Type B pancreatic cell (in vitro differentiated cells): ENCODE measurements around the gene FMN1. TPM values are rescaled to one million over a fixed set of nuclear protein-coding genes. Genes with fewer than 3 reads are reported as not detected.

Experiments used
- DNase-seq: peaks from one replicate; pipeline ENCODE4 v3.0.0; 2021; ENCODE audit warnings: mixed read lengths; ENCODE audit not compliant: unreplicated experiment; ENCODE audit errors: extremely low spot score
- H3K27ac Mint-ChIP-seq: 2 replicates; pipeline ENCODE4 v1.8.0; 2021; ENCODE audit warnings: mild to moderate bottlenecking, mixed read lengths
- H3K27me3 Mint-ChIP-seq: 2 replicates; pipeline ENCODE4 v1.8.0; 2021; ENCODE audit warnings: mixed read lengths
- H3K36me3 Mint-ChIP-seq: 2 replicates; pipeline ENCODE4 v1.8.0; 2021; ENCODE audit warnings: mixed read lengths
- H3K4me1 Mint-ChIP-seq: one replicate; pipeline ENCODE4 v1.8.0; 2021; ENCODE audit warnings: mixed read lengths; ENCODE audit not compliant: unreplicated experiment
- H3K4me3 Mint-ChIP-seq: 2 replicates; pipeline ENCODE4 v1.8.0; 2021; ENCODE audit warnings: mild to moderate bottlenecking, mixed read lengths
- H3K9me3 Mint-ChIP-seq: 2 replicates; pipeline ENCODE4 v1.8.0; 2021; ENCODE audit warnings: mixed read lengths
- total RNA-seq: library from RNA; stranded (reverse); gene quantifications from 2 replicates; pipeline ENCODE4 v1.2.1, GENCODE V29; 2021; ENCODE audit warnings: low replicate concordance
- TF ChIP-seq, protein P1 (sequence below): fragments of 200-600 bp; sonication (generic); conservative IDR thresholded peaks from 2 replicates; pipeline ENCODE4 v1.5.0; 2021; ENCODE audit warnings: antibody characterized with exemption, mild to moderate bottlenecking

Gene FMN1
- total RNA-seq, 1 donor from 2014 or later, result 22.1 TPM

DNA sequence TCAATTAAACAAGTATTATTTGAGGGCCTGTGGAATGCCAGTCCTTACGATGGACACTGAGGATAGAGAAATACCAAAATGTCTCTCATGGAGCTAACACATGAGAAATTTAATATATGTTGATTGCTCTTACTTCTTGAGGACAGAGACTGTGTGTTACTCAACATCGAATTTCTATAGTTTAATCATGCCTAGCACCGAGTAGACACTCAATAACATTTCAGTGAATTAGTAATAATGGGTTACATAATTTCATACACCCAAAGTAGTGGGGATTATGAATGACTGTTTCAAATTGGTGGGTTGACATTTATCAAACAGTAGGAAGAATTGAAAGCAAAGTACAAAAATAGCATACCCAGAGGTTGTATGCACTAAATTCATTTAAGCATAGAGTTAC lies 11.2 kb downstream of the FMN1 start:
- no peaks in the 10 kb centered on the region for H3K36me3 Mint-ChIP-seq

DNA sequence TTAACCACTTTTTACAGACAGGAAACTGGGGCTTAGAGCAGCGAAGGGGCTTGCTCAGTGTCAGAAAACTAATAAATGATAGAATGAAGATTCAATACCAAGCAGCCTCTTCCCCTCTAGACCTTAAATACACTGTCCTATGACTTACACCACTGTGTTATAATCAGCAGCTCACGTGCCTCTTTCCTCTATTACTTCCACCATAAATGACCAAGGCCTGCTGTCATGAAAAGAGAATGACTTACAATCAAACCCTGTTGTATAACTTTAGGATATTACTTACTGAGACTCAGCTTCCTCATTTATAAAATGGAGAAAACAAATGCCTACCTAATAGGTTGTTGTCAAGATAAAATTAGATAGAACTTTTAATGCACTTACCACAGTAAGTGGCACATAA lies 11.6 kb downstream of the FMN1 start:
- H3K4me3 Mint-ChIP-seq, result no peak overlapping the region
- peaks cover 8% of the 10 kb centered on the region for H3K4me1 Mint-ChIP-seq
- TF ChIP-seq, protein P1, sequence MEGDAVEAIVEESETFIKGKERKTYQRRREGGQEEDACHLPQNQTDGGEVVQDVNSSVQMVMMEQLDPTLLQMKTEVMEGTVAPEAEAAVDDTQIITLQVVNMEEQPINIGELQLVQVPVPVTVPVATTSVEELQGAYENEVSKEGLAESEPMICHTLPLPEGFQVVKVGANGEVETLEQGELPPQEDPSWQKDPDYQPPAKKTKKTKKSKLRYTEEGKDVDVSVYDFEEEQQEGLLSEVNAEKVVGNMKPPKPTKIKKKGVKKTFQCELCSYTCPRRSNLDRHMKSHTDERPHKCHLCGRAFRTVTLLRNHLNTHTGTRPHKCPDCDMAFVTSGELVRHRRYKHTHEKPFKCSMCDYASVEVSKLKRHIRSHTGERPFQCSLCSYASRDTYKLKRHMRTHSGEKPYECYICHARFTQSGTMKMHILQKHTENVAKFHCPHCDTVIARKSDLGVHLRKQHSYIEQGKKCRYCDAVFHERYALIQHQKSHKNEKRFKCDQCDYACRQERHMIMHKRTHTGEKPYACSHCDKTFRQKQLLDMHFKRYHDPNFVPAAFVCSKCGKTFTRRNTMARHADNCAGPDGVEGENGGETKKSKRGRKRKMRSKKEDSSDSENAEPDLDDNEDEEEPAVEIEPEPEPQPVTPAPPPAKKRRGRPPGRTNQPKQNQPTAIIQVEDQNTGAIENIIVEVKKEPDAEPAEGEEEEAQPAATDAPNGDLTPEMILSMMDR, result no peak
- DNase-seq, result no peak
- H3K27ac Mint-ChIP-seq, result no peak overlapping the region
- no peaks in the 10 kb centered on the region for H3K27me3 Mint-ChIP-seq
- no peaks in the 10 kb centered on the region for H3K36me3 Mint-ChIP-seq
- no peaks in the 10 kb centered on the region for H3K9me3 Mint-ChIP-seq

More for the DNA sequence above, 11.2 kb downstream of the FMN1 start:
- no peak for DNase-seq
- Mint-ChIP-seq H3K9me3 (no peaks in the 10 kb centered on the region), H3K27me3 (no peaks in the 10 kb centered on the region), H3K4me3 (no peak overlapping the region), H3K27ac (no peak overlapping the region), H3K4me1 (peaks cover 8% of the 10 kb centered on the region)
- TF ChIP-seq, protein P1, result no peak

- no peak overlapping the region for H3K4me3 Mint-ChIP-seq
- TF ChIP-seq, protein P1, result no peak
- DNase-seq, result no peak
- no peaks in the 10 kb centered on the region for H3K9me3 Mint-ChIP-seq
- H3K27me3 Mint-ChIP-seq, result no peaks in the 10 kb centered on the region
- peaks cover 8% of the 10 kb centered on the region for H3K4me1 Mint-ChIP-seq
- H3K27ac Mint-ChIP-seq, result no peak overlapping the region
- no peaks in the 10 kb centered on the region for H3K36me3 Mint-ChIP-seq
These were observed 12.1 kb downstream of the FMN1 start for GRCh38 chr15:33182278-33182905.

DNA sequence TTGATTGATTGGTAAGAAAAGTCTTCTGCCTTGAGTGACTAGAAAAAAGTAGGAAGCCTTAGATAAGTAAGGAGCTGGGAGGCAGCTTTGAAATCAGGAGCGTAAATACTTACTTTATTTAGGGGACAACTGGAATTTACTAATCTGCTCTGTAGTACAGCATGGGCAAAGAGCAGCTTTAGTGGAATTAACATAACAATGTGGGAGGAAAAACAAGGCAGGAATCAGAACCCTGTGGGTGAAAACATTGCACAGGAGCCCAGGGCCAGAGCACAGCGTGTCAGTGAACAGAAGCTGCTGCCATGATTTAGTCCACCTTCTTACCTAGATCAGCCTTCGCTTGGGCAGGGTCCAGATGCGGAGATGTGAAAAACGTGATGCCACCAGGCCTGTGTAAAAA lies 14.6 kb downstream of the FMN1 start:
- no peaks in the 10 kb centered on the region for H3K27me3 Mint-ChIP-seq
- H3K27ac Mint-ChIP-seq, result no peak overlapping the region
- no peak for DNase-seq
- no peaks in the 10 kb centered on the region for H3K9me3 Mint-ChIP-seq
- TF ChIP-seq, protein P1, result no peak
- H3K36me3 Mint-ChIP-seq, result no peaks in the 10 kb centered on the region
- H3K4me1 Mint-ChIP-seq, result peaks cover 8% of the 10 kb centered on the region
- H3K4me3 Mint-ChIP-seq, result no peak overlapping the region

- DNase-seq, result no peak
- Mint-ChIP-seq H3K4me1 (no peaks in the 10 kb centered on the region), H3K4me3 (no peak overlapping the region), H3K36me3 (peaks cover 5% of the 10 kb centered on the region), H3K27me3 (no peaks in the 10 kb centered on the region), H3K9me3 (peaks cover 5% of the 10 kb centered on the region), H3K27ac (no peak overlapping the region)
- TF ChIP-seq, protein P1, result no peak
These were observed 23.3 kb downstream of the FMN1 start for GRCh38 chr15:33171202-33171601.

DNA sequence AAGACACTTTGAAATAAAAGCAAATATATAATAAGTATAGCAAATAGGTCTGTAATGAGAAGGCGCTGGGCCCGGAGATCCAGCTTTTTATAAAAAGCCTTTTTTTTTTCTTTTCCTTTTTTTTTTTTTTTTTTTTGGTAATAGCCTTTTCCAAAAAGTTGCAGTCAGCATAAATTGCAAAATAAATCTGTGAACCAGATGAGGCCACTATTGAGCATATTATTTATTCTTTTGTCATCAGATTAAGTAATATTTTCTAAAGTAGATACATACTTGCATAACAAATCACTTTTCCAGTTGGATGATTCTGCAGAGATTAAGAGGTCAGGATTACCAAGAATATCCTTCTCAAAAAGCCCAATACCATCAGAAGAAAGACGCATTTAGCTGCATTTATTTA lies 24.9 kb downstream of the FMN1 start:
- DNase-seq, result no peak
- Mint-ChIP-seq H3K4me1 (no peaks in the 10 kb centered on the region), H3K9me3 (peaks cover 5% of the 10 kb centered on the region), H3K4me3 (no peak overlapping the region), H3K27me3 (no peaks in the 10 kb centered on the region), H3K27ac (no peak overlapping the region), H3K36me3 (peaks cover 5% of the 10 kb centered on the region)
- TF ChIP-seq, protein P1, result no peak
